MM.1S (cell line): ENCODE data around the gene LRP6.

ENCODE experiments used
- DNase-seq: peaks from one replicate; pipeline ENCODE4 v3.0.0-alpha.2; 2015
- H2AFZ ChIP-seq: fragments of 300-600 bp; sonication (generic); 2 replicates; pipeline ENCODE4 v1.6.0; 2016; ENCODE audit warnings: antibody characterized with exemption, low read length
- H3F3A ChIP-seq: fragments of 300-600 bp; sonication (generic); 2 replicates; pipeline ENCODE4 v1.6.1; 2016; ENCODE audit warnings: mild to moderate bottlenecking, antibody characterized with exemption, low read length, moderate library complexity, mixed read lengths; ENCODE audit not compliant: insufficient read depth
- H3K27ac ChIP-seq: fragments of 300-600 bp; sonication (generic); 2 replicates; pipeline ENCODE4 v1.5.1; 2016; ENCODE audit warnings: mild to moderate bottlenecking, low read length
- H3K27me3 ChIP-seq: fragments of 300-600 bp; sonication (generic); replicated peaks from 2 replicates; pipeline ENCODE4 v1.6.0; 2016; ENCODE audit warnings: low read length; ENCODE audit not compliant: insufficient read depth
- H3K36me3 ChIP-seq: fragments of 300-600 bp; sonication (generic); replicated peaks from 2 replicates; pipeline ENCODE4 v1.6.1; 2016; ENCODE audit warnings: mild to moderate bottlenecking, low read length, mixed read lengths; ENCODE audit not compliant: insufficient read depth
- H3K4me1 ChIP-seq: fragments of 300-600 bp; sonication (generic); 2 replicates; pipeline ENCODE4 v1.6.1; 2016; ENCODE audit warnings: low read length, mixed read lengths
- H3K4me2 ChIP-seq: fragments of 300-600 bp; sonication (generic); 2 replicates; pipeline ENCODE4 v1.6.0; 2016; ENCODE audit warnings: low read depth, low read length
- H3K4me3 ChIP-seq: fragments of 300-600 bp; sonication (generic); 2 replicates; pipeline ENCODE4 v1.5.1; 2016; ENCODE audit warnings: low read length, mixed read lengths
- H3K79me2 ChIP-seq: fragments of 300-600 bp; sonication (generic); 2 replicates; pipeline ENCODE4 v1.6.1; 2016; ENCODE audit warnings: mixed run types, low read length, mixed read lengths
- H3K9ac ChIP-seq: fragments of 300-600 bp; sonication (generic); 2 replicates; pipeline ENCODE4 v1.6.1; 2016; ENCODE audit warnings: low read length, mixed read lengths
- H3K9me2 ChIP-seq: fragments of 300-600 bp; sonication (generic); replicated peaks from 2 replicates; pipeline ENCODE4 v1.6.1; 2016; ENCODE audit warnings: mild to moderate bottlenecking, low read length, mixed read lengths; ENCODE audit not compliant: insufficient read depth
- H3K9me3 ChIP-seq: fragments of 300-600 bp; sonication (generic); replicated peaks from 2 replicates; pipeline ENCODE4 v1.6.1; 2016; ENCODE audit warnings: mild to moderate bottlenecking, low read length, mixed read lengths; ENCODE audit not compliant: insufficient read depth
- H4K20me1 ChIP-seq: fragments of 300-600 bp; sonication (generic); 2 replicates; pipeline ENCODE4 v1.6.1; 2016; ENCODE audit warnings: mild to moderate bottlenecking, low read length, moderate library complexity, mixed read lengths; ENCODE audit not compliant: insufficient read depth
- CTCF ChIP-seq: fragments of 300-600 bp; sonication (generic); IDR thresholded peaks from 2 replicates; pipeline ENCODE4 v1.5.1; 2016; ENCODE audit warnings: antibody characterized with exemption, low read length, mixed read lengths
- EZH2 ChIP-seq: fragments of 300-600 bp; sonication (generic); optimal IDR thresholded peaks from 2 replicates; pipeline ENCODE3; 2017; ENCODE audit warnings: low read depth, mild to moderate bottlenecking, antibody characterized with exemption, low read length, mixed read lengths
- EZH2phosphoT487 ChIP-seq: fragments of 300-600 bp; sonication (generic); IDR thresholded peaks from 2 replicates; pipeline ENCODE4 v1.6.1; 2018; ENCODE audit warnings: antibody characterized with exemption, low read length

LRP6 gene

DNA sequence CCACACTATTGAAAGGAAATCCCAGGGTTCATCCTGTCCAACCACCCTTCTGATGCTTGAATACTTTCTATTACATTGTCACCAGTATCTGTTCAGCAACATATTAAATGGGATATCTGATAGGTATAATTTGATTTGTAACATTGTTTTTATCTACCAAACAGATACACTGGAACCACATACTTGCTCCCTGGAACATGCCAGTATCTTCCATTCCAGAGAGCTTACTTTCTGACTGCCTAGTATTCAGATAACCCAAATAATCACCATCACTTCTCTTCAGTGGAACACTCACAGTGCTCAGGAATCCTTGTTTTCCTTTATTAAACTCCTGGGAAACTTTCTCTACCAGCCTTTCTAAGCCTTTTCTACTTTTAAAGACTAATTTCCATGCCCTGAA lies 19.3 kb downstream of the LRP6 start:
- Histone ChIP-seq H2AFZ (no peak overlapping the region), H3K27me3 (no peaks in the 10 kb centered on the region), H3K36me3 (no peaks in the 10 kb centered on the region), H4K20me1 (no peaks in the 10 kb centered on the region), H3F3A (no peaks in the 10 kb centered on the region), H3K4me1 (peaks cover 7% of the 10 kb centered on the region), H3K4me2 (no peak overlapping the region), H3K79me2 (no peaks in the 10 kb centered on the region; the same call in 1 of the 2 replicates), H3K27ac (no peak overlapping the region), H3K9ac (no peak overlapping the region), H3K9me3 (no peaks in the 10 kb centered on the region), H3K4me3 (no peak overlapping the region), H3K9me2 (no peaks in the 10 kb centered on the region)
- TF ChIP-seq EZH2 (no peak), CTCF (no peak), EZH2phosphoT487 (no peak)
- no peak for DNase-seq

GRCh38 chr12:12244341-12244740 lies 22.5 kb downstream of the LRP6 start:
- no peak overlapping the region for H3K27ac ChIP-seq
- DNase-seq: no peak
- no peaks in the 10 kb centered on the region for H3K9me3 ChIP-seq
- peaks cover 6% of the 10 kb centered on the region for H3K4me1 ChIP-seq
- TF ChIP-seq CTCF (no peak), EZH2 (no peak), EZH2phosphoT487 (no peak)
- H3K4me2 ChIP-seq: no peak overlapping the region
- no peaks in the 10 kb centered on the region for H3F3A ChIP-seq
- no peak overlapping the region for H2AFZ ChIP-seq
- H3K4me3 ChIP-seq: no peak overlapping the region
- H3K27me3 ChIP-seq: no peaks in the 10 kb centered on the region
- H3K79me2 ChIP-seq: no peaks in the 10 kb centered on the region; the same call in 1 of the 2 replicates
- no peaks in the 10 kb centered on the region for H4K20me1 ChIP-seq
- H3K9ac ChIP-seq: no peak overlapping the region
- H3K9me2 ChIP-seq: no peaks in the 10 kb centered on the region
- no peaks in the 10 kb centered on the region for H3K36me3 ChIP-seq

DNA sequence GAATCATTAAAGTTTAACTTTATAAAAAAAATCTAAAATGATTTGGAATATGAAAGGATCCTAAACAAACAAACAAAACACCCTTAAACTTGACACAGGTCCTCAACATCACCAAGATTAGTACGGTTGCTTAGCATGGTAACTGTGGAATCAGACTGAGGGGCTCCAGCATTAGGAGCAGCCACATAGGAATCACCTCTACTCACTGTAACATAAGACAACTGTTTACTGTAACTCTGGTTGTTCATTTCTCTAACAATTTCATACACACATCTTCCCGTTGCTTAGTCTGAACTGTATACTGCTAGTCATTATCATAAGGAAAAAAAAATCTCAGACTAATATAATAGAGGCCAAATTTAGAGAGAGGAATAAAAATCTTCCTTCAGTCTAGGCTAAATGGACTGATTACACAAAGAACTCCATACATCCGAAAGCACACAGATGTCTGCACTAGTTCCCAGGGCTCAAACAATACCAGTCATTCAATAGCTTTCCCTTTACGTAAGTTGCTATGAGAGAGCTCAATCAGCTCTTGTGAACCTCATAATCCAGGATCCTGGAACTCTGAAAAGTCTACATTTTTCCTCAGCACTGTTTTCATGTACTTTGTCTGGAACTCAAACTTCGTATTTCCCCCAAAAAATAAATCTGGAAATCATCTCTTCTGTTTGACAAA lies 26.0 kb downstream of the LRP6 start:
- no peak for DNase-seq
- Histone ChIP-seq H3K79me2 (no peaks in the 10 kb centered on the region), H3K9ac (no peak overlapping the region), H3K27ac (no peak overlapping the region), H3K9me2 (no peaks in the 10 kb centered on the region), H3K36me3 (no peaks in the 10 kb centered on the region), H3F3A (no peaks in the 10 kb centered on the region), H3K27me3 (no peaks in the 10 kb centered on the region), H3K4me2 (no peak overlapping the region), H3K4me1 (no peaks in the 10 kb centered on the region), H4K20me1 (no peaks in the 10 kb centered on the region), H3K9me3 (no peaks in the 10 kb centered on the region), H2AFZ (no peak overlapping the region), H3K4me3 (no peak overlapping the region)
- TF ChIP-seq EZH2phosphoT487: no peak
- no peak for TF ChIP-seq CTCF
- TF ChIP-seq EZH2: no peak
